ENCODE results near the gene CDC42SE2. TPM values are rescaled to one million over a fixed set of nuclear protein-coding genes. Genes with fewer than 3 reads are reported as not detected.

Gene CDC42SE2
- total and polyA plus RNA-seq, 2 experiments from 2014 or later: 24.2 to 36.2 TPM

GRCh38 chr5:131368866-131369265 lies 105.0 kb downstream of the CDC42SE2 start:
- Histone ChIP-seq H4K20me1 (replicated peaks; ENCODE audit: insufficient read depth) (no peaks in the 10 kb centered on the region; the same call in none of the 2 replicates), H3K4me2 (no peak overlapping the region), H3K36me3 (ENCODE audit: insufficient read depth) (no peaks in the 10 kb centered on the region), H3K9me2 (ENCODE audit: insufficient read depth) (no peaks in the 10 kb centered on the region), H2AFZ (no peak overlapping the region), H3K4me1 (ENCODE audit: insufficient read depth) (no peaks in the 10 kb centered on the region), H3F3A (replicated peaks; ENCODE audit: low read depth) (no peaks in the 10 kb centered on the region), H3K4me3 (no peak overlapping the region), H3K79me2 (replicated peaks; ENCODE audit: insufficient read depth) (peaks cover 9% of the 10 kb centered on the region; the same call in 1 of the 2 replicates), H3K27ac (ENCODE audit: low read depth) (no peak overlapping the region), H3K27me3 (ENCODE audit: insufficient read depth) (no peaks in the 10 kb centered on the region)
- no peak for DNase-seq (ENCODE audit: low spot score)
- Mint-ChIP-seq H3K36me3 (ENCODE audit: low read depth) (no peaks in the 10 kb centered on the region), H3K27ac (no peak overlapping the region), H3K27me3 (ENCODE audit: insufficient read depth, low read depth, poor library complexity) (no peaks in the 10 kb centered on the region), H3K4me1 (no peaks in the 10 kb centered on the region), H3K9me3 (no peaks in the 10 kb centered on the region; the same call in 2 of the 3 replicates), H3K4me3 (no peak overlapping the region)
- no peak for ATAC-seq
- TF ChIP-seq EZH2phosphoT487 (IDR thresholded peaks at IDR 0.05; ENCODE audit: unreplicated experiment) (no peak), ZNF462 (CRISPR knock-in tag; IDR thresholded peaks at IDR 0.05) (no peak), JUNB (IDR thresholded peaks at IDR 0.05; ENCODE audit: unreplicated experiment) (no peak), CREB1 (CRISPR knock-in tag; IDR thresholded peaks at IDR 0.05; ENCODE audit: low read depth) (no peak), EZH2 (IDR thresholded peaks at IDR 0.05; ENCODE audit: low read depth, unreplicated experiment) (no peak), ZNF114 (CRISPR knock-in tag; IDR thresholded peaks at IDR 0.05) (no peak), NANOG (IDR thresholded peaks at IDR 0.05; ENCODE audit: borderline replicate concordance) (no peak), STAT1 (IDR thresholded peaks at IDR 0.05; ENCODE audit: unreplicated experiment) (no peak)
